CD14-positive monocyte (primary cell): ENCODE data around the gene MLYCD. TPM values are rescaled to one million over a fixed set of nuclear protein-coding genes. Genes with fewer than 3 reads are reported as not detected.
A peak's percentile ranks its signal among the peaks of the same experiment; 100 is the strongest.

ENCODE experiments used
- DNase-seq, 3 donors: peaks; one replicate each; pipeline ENCODE4 v3.0.0-alpha.2; 2011 to 2022
- H2AFZ ChIP-seq: 2 replicates; pipeline ENCODE4 v1.6.0; 2012; ENCODE audit warnings: mild to moderate bottlenecking, low read depth, low read length, inconsistent platforms; ENCODE audit not compliant: insufficient read depth, poor library complexity, severe bottlenecking
- H3K27ac ChIP-seq, 2 donors: 1 replicate in 1 of 2; 2 replicates in 1 of 2; pipeline ENCODE4 v1.5.1; 2012 to 2013; ENCODE audit warnings: low read length in 2 of 2, control low read depth in 1 of 2, inconsistent platforms in 1 of 2, low read depth in 1 of 2, mild to moderate bottlenecking in 1 of 2
- H3K27me3 ChIP-seq, 2 donors: one replicate each; pipeline versions ENCODE4 v1.6.0 to v1.6.1; 2011 to 2013; ENCODE audit warnings: low read length in 2 of 2; ENCODE audit not compliant: control insufficient read depth in 2 of 2, insufficient read depth in 2 of 2
- H3K36me3 ChIP-seq, 2 donors: replicated peaks in 1 of 2; 1 replicate in 1 of 2; 2 replicates in 1 of 2; pipeline versions ENCODE4 v1.5.1 to v1.6.1; 2012 to 2013; ENCODE audit warnings: low read length in 2 of 2, control low read depth in 1 of 2, inconsistent platforms in 1 of 2, mild to moderate bottlenecking in 1 of 2; ENCODE audit not compliant: insufficient read depth in 2 of 2, control insufficient read depth in 1 of 2
- H3K4me1 ChIP-seq, 2 donors: 1 replicate in 1 of 2; 2 replicates in 1 of 2; pipeline versions ENCODE4 v1.5.1 to v1.6.1; 2012 to 2013; ENCODE audit warnings: low read length in 2 of 2, control low read depth in 1 of 2, inconsistent platforms in 1 of 2, mild to moderate bottlenecking in 1 of 2, moderate library complexity in 1 of 2; ENCODE audit not compliant: insufficient read depth in 2 of 2, control insufficient read depth in 1 of 2
- H3K4me2 ChIP-seq: replicated peaks from 2 replicates; pipeline ENCODE3; 2012; ENCODE audit warnings: low read length, moderate library complexity, mild to moderate bottlenecking; ENCODE audit not compliant: poor library complexity, severe bottlenecking; ENCODE audit errors: extremely low read depth
- H3K4me3 ChIP-seq, 3 experiments: fragments of 200-600 bp in 1 of 3; sonication (generic) in 1 of 3; replicated peaks in 1 of 3; 1 replicate in 2 of 3; 2 replicates in 1 of 3; pipeline ENCODE4 v1.5.1; 2011 to 2013; ENCODE audit warnings: low read length in 3 of 3, mild to moderate bottlenecking in 3 of 3, control low read depth in 2 of 3, low read depth in 2 of 3, inconsistent platforms in 1 of 3, moderate library complexity in 1 of 3
- H3K79me2 ChIP-seq: 2 replicates; pipeline ENCODE4 v1.6.0; 2012; ENCODE audit warnings: mild to moderate bottlenecking, control low read depth, inconsistent platforms, low read length, moderate library complexity; ENCODE audit not compliant: insufficient read depth
- H3K9ac ChIP-seq: 2 replicates; pipeline ENCODE4 v1.6.0; 2017; ENCODE audit warnings: low read length, mild to moderate bottlenecking; ENCODE audit not compliant: insufficient read depth, poor library complexity, severe bottlenecking
- H3K9me3 ChIP-seq, 2 donors: replicated peaks in 1 of 2; 1 replicate in 1 of 2; 2 replicates in 1 of 2; pipeline versions ENCODE4 v1.5.1 to v1.6.1; 2012 to 2013; ENCODE audit warnings: low read length in 2 of 2, control low read depth in 1 of 2; ENCODE audit not compliant: control insufficient read depth in 1 of 2, insufficient read depth in 1 of 2
- H4K20me1 ChIP-seq: 2 replicates; pipeline ENCODE4 v1.6.0; 2012; ENCODE audit warnings: mild to moderate bottlenecking, low read length, control low read depth, moderate library complexity; ENCODE audit not compliant: insufficient read depth
- H3K27ac Mint-ChIP-seq, 7 donors: one replicate each; pipeline ENCODE4 v1.8.0; 2020; ENCODE audit warnings: mild to moderate bottlenecking in 7 of 7, mixed read lengths in 7 of 7, moderate library complexity in 6 of 7, inconsistent platforms in 2 of 7
- H3K27me3 Mint-ChIP-seq, 3 donors: one replicate each; pipeline ENCODE4 v1.8.0; 2021 to 2022; ENCODE audit warnings: low read depth in 3 of 3, mild to moderate bottlenecking in 3 of 3, mixed read lengths in 3 of 3, moderate library complexity in 3 of 3, inconsistent platforms in 1 of 3
- H3K36me3 Mint-ChIP-seq, 2 donors: one replicate each; pipeline ENCODE4 v1.8.0; 2020; ENCODE audit warnings: mixed read lengths in 2 of 2, inconsistent platforms in 1 of 2, mild to moderate bottlenecking in 1 of 2
- H3K4me1 Mint-ChIP-seq: one replicate; pipeline ENCODE4 v1.8.0; 2020; ENCODE audit warnings: mild to moderate bottlenecking, mixed read lengths
- H3K4me3 Mint-ChIP-seq, 2 donors: one replicate each; pipeline ENCODE4 v1.8.0; 2020; ENCODE audit warnings: mild to moderate bottlenecking in 2 of 2, mixed read lengths in 2 of 2, moderate library complexity in 1 of 2
- H3K9me3 Mint-ChIP-seq, 7 donors: one replicate each; pipeline ENCODE4 v1.8.0; 2020 to 2022; ENCODE audit warnings: mixed read lengths in 7 of 7, mild to moderate bottlenecking in 6 of 7, moderate library complexity in 6 of 7, inconsistent platforms in 2 of 7
- CTCF ChIP-seq: fragments of 200-600 bp; IDR thresholded peaks from one replicate; pipeline ENCODE4 v1.8.0; 2022; ENCODE audit warnings: antibody characterized with exemption, mild to moderate bottlenecking
- WGBS: methylation state at CpG from one replicate; pipeline ENCODE4 v1.1.5; 2013; ENCODE audit warnings: missing lambda C conversion rate; ENCODE audit not compliant: insufficient coverage; 5-methylcytosine and 5-hydroxymethylcytosine counted together
- intact Hi-C, 2 donors: fragments of 100-400 bp; cut with micrococcal nuclease; formaldehyde crosslinking; loops; one replicate each; pipeline versions ENCODE4 v1.15.0 to v1.15.1; 2023
- polyA plus RNA-seq, 3 donors: library from polyadenylated mRNA; depleted of rRNA in 1 of 3; unstranded in 2 of 3; stranded (reverse) in 1 of 3; fragments of 300-500 nt in 2 of 3; fragments of >200 nt in 1 of 3; fragmentation: Illumina TruSeq in 2 of 3; gene quantifications; 1 replicate in 2 of 3; 2 replicates in 1 of 3; pipeline ENCODE4 v1.2.3, GENCODE V29; 2012 to 2021

The MLYCD gene
- polyA plus RNA-seq, 3 donors, result 1.2 to 2.4 (median 1.3) TPM

GRCh38 chr16:83936581-83937165 is 37.8 kb downstream of the MLYCD start:
- Histone ChIP-seq H3K4me3 (no peak overlapping the region), H3K4me1 (peaks cover 16 to 17% of the 10 kb centered on the region in 2 donors), H3K9me3 (no peaks in the 10 kb centered on the region), H2AFZ (no peak overlapping the region), H3K27me3 (no peaks in the 10 kb centered on the region), H4K20me1 (no peaks in the 10 kb centered on the region), H3K4me2 (no peak overlapping the region), H3K27ac (no peak overlapping the region), H3K9ac (no peak overlapping the region), H3K79me2 (no peaks in the 10 kb centered on the region), H3K36me3 (no peaks in the 10 kb centered on the region)
- Mint-ChIP-seq H3K4me1 (peaks cover 13% of the 10 kb centered on the region), H3K27ac (peak overlapping the region in 1 of 7 donors; percentile 3), H3K4me3 (no peak overlapping the region), H3K9me3 (peaks cover 0 to 11% (median 2%) of the 10 kb centered on the region in 7 donors), H3K27me3 (peaks cover 3 to 7% (median 4%) of the 10 kb centered on the region in 3 donors), H3K36me3 (peaks cover 7 to 9% of the 10 kb centered on the region in 2 donors)
- 98% methylated on average over 18 of the region's 19 CpGs for WGBS
- intact Hi-C loops, result no loop called here
- no peak for TF ChIP-seq CTCF
- DNase-seq, result no peak

GRCh38 chr16:83937267-83937666 is 38.4 kb downstream of the MLYCD start:
- H4K20me1 ChIP-seq, result no peaks in the 10 kb centered on the region
- H3K4me3 ChIP-seq, result no peak overlapping the region
- Mint-ChIP-seq H3K36me3 (peaks cover 7 to 9% of the 10 kb centered on the region in 2 donors), H3K4me1 (peaks cover 13% of the 10 kb centered on the region), H3K27ac (no peak overlapping the region), H3K4me3 (no peak overlapping the region), H3K9me3 (peaks cover 0 to 11% (median 2%) of the 10 kb centered on the region in 7 donors), H3K27me3 (peaks cover 3 to 7% (median 6%) of the 10 kb centered on the region in 3 donors)
- H2AFZ ChIP-seq, result no peak overlapping the region
- intact Hi-C loops, result no loop called here
- DNase-seq, result no peak
- no peaks in the 10 kb centered on the region for H3K36me3 ChIP-seq
- WGBS, result 94% methylated on average over 2 of the region's 2 CpGs
- no peaks in the 10 kb centered on the region for H3K27me3 ChIP-seq
- H3K27ac ChIP-seq, result no peak overlapping the region
- no peaks in the 10 kb centered on the region for H3K79me2 ChIP-seq
- no peak overlapping the region for H3K4me2 ChIP-seq
- H3K9me3 ChIP-seq, result no peaks in the 10 kb centered on the region
- no peak for TF ChIP-seq CTCF
- no peak overlapping the region for H3K9ac ChIP-seq
- H3K4me1 ChIP-seq, result peaks cover 16 to 17% of the 10 kb centered on the region in 2 donors
